ENCODE data around the gene HSPG2. TPM values are rescaled to one million over a fixed set of nuclear protein-coding genes. Genes with fewer than 3 reads are reported as not detected.
A peak's percentile ranks its signal among the peaks of the same experiment; 100 is the strongest.

The HSPG2 gene
- total and polyA plus RNA-seq, 9 of the 15 experiments (the other 6 are each of a cell fraction or from before 2014, with no cell fraction given) = 0.14 to 160 (median 15.7) TPM

DNA sequence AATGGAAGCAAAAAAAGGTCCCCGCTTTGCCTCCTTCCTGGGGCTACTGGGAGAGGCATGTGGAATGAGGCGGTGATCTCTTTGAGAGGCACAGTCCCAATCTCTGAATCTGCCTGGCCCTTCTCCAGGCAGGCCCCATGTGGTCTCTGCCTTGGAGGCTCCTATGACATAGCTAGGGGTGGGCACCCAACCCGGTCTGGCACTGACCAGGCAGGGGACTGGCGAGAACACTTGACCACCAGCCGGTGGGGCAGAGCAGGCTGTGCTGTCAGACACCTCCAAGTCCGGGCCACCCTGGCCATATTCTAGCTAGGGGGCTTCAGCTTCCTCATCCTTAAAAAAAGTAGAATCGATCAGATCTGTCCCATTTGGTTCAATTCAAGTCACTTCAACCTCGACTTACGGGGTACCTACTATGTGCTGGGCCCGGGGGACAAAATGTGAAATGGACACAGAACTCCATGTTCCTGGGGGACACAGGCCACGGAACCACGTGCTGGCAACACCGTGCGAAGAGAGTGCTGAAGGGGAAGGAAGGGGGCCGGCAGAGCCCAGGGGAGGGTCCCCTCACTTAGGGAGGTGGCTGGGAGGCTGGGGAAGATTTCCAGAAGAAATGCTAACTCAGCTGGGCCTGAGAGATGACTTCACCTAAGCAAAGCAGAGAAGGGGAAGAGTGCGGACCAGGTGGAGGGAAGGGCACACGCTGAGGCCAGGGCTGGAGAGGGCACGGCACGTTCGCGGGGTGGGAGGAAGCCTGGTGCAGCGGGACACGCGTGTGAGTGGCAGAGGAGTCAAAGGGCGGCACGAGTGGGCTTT lies 33.3 kb downstream of the HSPG2 start (continued):
- TF ChIP-seq NKRF (IDR thresholded peaks at IDR 0.05; ENCODE audit: borderline replicate concordance) (no peak), RBFOX2 (IDR thresholded peaks at IDR 0.05; ENCODE audit: low read depth, low read length) (no peak), NFIC (IDR thresholded peaks at IDR 0.05) (peak; percentile 50), SMARCA5 (IDR thresholded peaks at IDR 0.05) (no peak), CAMTA2 (CRISPR knock-in tag; conservative IDR thresholded peaks at IDR 0.05) (0 out of 2 replicates have a peak, but pooled peaks have one; percentile 42), SRF (CRISPR knock-in tag; IDR thresholded peaks at IDR 0.05) (no peak; a peak in 1 of 4 replicates), GABPB1 (CRISPR knock-in tag; IDR thresholded peaks at IDR 0.05) (peak; percentile 4; the same call in 1 of the 2 replicates), HDAC8 (tag; IDR thresholded peaks at IDR 0.05) (no peak), TEAD2 (tag; IDR thresholded peaks at IDR 0.05) (no peak), ZFX (CRISPR knock-in tag; IDR thresholded peaks at IDR 0.05) (peak; percentile 16; the same call in 1 of the 2 replicates), HLTF (IDR thresholded peaks at IDR 0.05) (0 out of 2 replicates have a peak, but pooled peaks have one; percentile 14), ZBED1 (IDR thresholded peaks at IDR 0.05) (no peak), PHB2 (IDR thresholded peaks at IDR 0.05; ENCODE audit: low read depth) (no peak), RFX1 (IDR thresholded peaks at IDR 0.05) (no peak), ZNF347 (CRISPR knock-in tag; IDR thresholded peaks at IDR 0.05; ENCODE audit: low read depth) (no peak), ZNF282 (CRISPR knock-in tag; IDR thresholded peaks at IDR 0.05) (no peak), ZKSCAN3 (CRISPR knock-in tag; IDR thresholded peaks at IDR 0.05) (no peak), CEBPB (tag; IDR thresholded peaks at IDR 0.05) (no peak), CBFB (CRISPR knock-in tag; IDR thresholded peaks at IDR 0.05) (no peak), IFI16 (CRISPR knock-in tag; IDR thresholded peaks at IDR 0.05) (no peak), E2F8 (IDR thresholded peaks at IDR 0.05; ENCODE audit: low read depth, partially characterized antibody) (no peak)
- TF ChIP-seq, protein P1, sequence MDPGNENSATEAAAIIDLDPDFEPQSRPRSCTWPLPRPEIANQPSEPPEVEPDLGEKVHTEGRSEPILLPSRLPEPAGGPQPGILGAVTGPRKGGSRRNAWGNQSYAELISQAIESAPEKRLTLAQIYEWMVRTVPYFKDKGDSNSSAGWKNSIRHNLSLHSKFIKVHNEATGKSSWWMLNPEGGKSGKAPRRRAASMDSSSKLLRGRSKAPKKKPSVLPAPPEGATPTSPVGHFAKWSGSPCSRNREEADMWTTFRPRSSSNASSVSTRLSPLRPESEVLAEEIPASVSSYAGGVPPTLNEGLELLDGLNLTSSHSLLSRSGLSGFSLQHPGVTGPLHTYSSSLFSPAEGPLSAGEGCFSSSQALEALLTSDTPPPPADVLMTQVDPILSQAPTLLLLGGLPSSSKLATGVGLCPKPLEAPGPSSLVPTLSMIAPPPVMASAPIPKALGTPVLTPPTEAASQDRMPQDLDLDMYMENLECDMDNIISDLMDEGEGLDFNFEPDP (CRISPR knock-in tag; IDR thresholded peaks at IDR 0.05) = no peak
- TF ChIP-seq, protein P2, sequence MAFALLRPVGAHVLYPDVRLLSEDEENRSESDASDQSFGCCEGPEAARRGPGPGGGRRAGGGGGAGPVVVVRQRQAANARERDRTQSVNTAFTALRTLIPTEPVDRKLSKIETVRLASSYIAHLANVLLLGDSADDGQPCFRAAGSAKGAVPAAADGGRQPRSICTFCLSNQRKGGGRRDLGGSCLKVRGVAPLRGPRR (CRISPR knock-in tag; IDR thresholded peaks at IDR 0.05) = no peak
